GM18508 (cell line): ENCODE results near the gene NUDT3.
A peak's percentile ranks its signal among the peaks of the same experiment; 100 is the strongest.

Experiments used
- ATAC-seq: cut with Tn5 transposase; IDR thresholded peaks from one replicate; pipeline ENCODE4 v1.9.1; 2021; ENCODE audit warnings: moderate number of reproducible peaks; ENCODE audit not compliant: insufficient read depth, unreplicated experiment

Gene NUDT3

GRCh38 chr6:34243131-34243771, 149.2 kb downstream of the NUDT3 start:
- no peak for ATAC-seq

GRCh38 chr6:34242252-34243130, 150.0 kb downstream of the NUDT3 start:
- ATAC-seq = no peak

DNA sequence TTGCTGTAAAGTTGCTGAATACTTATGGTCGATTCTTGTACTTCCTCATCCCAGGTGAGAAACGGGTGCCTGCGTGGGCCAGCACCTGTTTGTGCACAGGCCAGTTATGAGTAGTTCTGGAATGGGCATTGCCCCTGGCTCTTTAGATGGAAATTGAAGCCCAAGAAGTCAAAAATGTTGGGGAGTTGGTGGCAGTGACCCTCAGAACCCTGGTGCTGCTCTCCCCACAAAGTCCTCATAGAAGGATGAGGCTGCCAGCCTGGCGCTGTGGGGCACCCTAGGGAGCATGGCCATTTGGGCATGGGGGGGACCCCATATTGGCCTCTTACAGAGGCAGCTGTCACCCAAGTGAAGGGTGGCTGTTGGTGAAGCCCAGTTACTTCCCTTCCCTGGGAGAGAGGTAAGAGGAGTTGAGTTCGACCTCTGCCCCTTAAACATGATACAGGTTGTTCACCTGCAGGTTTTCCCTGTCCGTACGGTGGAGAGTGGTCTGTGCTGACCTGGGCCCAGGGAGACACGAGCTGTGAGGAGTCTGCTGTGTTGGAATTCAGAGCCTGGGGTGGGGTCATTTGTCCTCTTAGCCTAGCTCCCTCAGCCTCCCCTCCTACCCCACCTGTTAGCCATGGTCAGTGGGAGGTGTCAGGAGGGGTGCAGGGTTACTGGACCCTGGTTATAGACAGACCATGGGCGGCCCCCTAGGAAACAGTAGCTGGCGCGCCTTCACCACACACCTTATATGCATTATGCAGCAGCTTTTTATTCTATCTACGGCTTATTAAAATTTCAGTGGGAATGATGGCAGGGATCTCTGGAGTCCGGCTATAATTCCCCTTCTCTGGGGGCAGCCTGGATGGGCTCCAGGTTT, 150.9 kb downstream of the NUDT3 start:
- no peak for ATAC-seq

DNA sequence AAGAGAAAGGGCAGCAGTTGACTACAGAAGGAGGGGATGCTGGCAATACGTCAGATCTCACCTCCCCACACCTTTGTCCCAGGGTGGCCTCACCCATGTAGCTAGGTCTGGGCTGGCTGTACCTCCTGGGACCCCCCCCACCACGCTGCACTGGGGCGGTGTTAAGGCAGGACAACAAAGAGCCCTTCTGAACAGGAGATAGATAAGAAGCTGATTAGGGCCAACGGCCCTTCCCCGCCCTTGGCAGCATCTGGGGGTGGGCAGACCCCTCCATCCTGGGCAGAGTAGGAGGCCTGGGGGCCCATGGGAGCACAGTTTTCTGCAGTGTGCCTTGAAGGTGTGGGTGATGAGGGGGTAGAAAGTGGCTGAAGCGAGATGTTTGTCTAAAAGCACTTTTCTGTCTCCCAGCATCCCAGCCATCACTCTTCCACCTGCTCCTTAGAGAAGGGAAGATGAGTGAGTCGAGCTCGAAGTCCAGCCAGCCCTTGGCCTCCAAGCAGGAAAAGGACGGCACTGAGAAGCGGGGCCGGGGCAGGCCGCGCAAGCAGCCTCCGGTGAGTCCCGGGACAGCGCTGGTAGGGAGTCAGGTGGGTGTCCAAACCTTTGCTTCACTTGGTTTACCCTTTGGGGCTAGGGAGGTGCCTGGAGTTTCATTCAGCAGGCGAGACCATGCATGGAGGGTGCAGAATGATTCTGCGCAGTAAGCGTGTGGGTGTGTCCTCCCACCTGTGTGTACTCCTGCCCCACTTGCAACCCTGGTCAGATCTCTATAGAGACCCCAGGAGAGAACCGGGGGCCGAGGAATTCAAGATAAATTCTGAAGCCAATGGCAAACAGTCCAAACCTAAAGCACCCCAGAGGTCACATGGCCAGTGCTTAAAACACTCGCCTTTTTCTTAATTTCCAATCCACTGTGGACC, 151.9 kb downstream of the NUDT3 start:
- ATAC-seq = no peak

- ATAC-seq = no peak
Measured at GRCh38 chr6:34239893-34240292, 152.6 kb downstream of the NUDT3 start.

- no peak for ATAC-seq
Measured at GRCh38 chr6:34239500-34239825, 153.0 kb downstream of the NUDT3 start.

DNA sequence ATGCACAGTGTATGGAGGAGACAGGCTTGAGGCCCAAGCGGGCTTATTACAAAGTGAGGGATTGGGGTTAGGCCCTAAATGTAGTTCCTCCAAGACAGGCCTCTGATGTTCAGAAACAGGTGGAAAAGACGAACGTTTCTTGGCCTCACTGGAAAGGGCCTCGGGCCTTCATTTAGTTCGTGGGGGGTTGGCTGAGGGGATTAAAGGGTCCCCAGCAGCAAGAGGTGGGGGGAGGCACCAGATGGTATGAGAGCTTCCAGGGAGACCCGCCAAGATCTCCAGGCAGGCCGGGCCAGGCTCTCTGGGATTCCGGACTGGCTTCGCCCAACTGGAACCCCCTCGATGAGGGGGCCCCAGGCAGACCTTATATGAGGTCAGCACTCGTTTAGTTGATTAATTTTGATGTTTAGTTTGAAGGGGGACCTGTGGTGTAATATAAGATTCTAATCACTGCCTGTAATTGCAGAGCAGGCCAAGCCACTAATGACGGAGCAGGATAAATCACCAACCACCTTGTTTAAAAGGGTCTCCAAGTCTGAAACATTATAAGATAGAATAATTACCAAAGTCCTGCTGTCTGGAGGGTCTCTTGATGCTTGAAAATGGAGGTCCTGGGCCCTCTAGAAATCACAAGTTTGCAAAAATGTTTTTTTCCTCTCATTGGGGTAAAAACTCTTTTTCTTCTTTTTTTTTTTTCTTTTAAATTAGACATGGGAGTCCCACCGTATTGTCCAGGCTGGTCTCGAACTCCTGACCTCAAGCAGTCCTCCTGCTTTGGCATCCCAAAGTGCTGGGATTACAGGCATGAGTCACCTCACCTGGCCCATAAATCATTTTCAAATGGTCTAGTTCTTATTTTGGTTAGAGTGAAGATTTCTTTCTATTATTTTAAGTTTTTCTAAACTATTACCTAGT, 153.6 kb downstream of the NUDT3 start:
- ATAC-seq = no peak

- no peak for ATAC-seq
Measured at GRCh38 chr6:34237722-34238584, 154.5 kb downstream of the NUDT3 start.

GRCh38 chr6:34237316-34237721, 155.2 kb downstream of the NUDT3 start:
- ATAC-seq = no peak

DNA sequence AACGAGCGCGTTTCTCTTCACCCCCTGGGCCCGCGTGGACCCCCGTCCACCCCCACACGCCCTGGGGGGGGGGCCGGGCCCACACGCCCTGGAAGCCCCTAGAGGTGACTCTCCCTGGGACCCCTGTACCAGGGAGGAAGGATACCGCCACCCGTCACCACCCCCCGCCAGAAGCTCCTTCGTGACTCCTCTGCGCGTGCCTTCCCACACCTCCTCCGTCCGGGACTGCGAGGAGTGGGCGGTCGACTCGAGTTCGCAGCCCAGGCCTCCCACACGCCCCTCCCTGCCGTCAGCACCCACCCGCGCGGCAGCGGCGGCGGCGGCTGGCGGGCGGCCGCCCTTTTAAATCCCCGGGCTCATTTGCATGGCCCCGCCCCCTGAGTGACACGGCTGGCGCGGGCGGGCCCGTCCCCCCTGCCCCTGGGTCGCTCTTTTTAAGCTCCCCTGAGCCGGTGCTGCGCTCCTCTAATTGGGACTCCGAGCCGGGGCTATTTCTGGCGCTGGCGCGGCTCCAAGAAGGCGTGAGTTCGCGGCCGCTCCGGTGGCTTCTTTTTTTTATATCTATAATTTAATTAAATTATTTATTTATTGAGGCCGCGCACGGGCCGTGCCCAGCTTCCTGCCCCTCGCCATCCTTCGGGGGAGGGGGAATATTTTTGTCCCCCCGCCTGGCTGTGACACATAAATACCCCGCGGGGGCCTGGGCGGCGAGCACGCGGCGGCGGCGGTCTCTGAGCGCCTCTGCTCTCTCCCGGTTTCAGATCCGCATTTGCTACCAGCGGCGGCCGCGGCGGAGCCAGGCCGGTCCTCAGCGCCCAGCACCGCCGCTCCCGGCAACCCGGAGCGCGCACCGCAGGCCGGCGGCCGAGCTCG, 155.8 kb downstream of the NUDT3 start, which contains the start of gene HMGA1:
Gene HMGA1, plus strand, starts transcription at position 431 of the 873 bp plus-strand sequence. CDS start 3,908 bp downstream, outside the sequence.
- peak; percentile 32 for ATAC-seq

DNA sequence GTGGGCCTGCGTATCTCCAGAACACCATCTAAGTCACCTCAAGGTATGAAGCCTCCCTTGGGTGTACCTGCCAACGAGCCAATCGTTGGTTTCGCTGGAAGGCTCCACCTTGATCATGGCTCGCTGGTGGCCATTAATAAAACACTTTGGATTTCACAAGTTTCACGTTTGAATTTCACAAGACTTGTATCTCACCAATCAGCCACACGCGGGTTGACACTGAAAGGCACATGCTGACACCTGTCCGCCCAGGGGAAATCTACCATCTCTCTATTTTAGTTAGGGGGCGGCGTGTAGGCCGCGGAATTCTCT, 156.4 kb downstream of the NUDT3 start:
- ATAC-seq = no peak

GRCh38 chr6:34235307-34236130, 156.9 kb downstream of the NUDT3 start:
- ATAC-seq = no peak

- ATAC-seq = no peak
Measured at GRCh38 chr6:34234667-34235306, 157.7 kb downstream of the NUDT3 start.

DNA sequence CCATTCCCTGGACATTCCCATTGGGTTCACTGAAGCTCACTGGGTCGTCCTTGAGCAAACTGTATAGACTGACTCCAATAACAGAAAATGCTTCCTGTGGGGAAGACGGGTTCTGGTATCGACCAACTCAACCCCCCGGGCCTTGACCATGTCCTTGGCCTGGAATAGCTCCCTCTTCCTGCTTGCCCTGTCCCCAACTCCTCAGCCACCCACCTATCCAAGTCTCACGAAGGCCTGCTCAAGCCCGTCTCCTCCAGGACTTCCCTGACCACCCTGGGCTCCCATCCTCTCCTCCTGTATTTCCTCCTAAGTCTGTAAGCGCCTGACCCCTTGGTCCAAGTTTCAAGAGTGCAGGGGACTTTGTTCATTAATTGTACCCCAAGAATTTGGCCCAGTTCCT, 158.6 kb downstream of the NUDT3 start:
- no peak for ATAC-seq

DNA sequence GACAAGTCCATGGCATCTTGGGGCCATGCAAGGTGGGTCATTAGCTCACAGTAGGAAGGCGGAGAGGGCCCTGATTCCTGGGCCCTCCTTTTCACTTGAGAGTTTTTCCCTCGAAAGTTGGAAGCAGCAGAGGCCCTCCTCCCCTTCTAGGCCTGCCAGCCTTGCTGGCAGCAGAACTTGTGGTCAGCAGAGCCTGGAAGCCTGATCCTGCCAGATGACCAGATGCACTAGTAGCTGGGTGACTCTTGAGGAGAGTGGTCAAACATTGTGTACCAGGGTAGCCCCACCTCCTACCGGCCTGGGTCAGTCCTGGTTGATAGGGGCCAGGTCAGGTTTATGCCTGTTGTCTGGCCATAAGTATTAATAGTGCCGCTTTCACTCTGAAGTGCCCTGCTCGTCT, 159.6 kb downstream of the NUDT3 start:
- no peak for ATAC-seq
